HepG2 (cell line): ENCODE results near the gene DDX19B. TPM values are rescaled to one million over a fixed set of nuclear protein-coding genes. Genes with fewer than 3 reads are reported as not detected.

Experiments
- MED1 ChIP-seq: sonication (generic); formaldehyde crosslinking; IDR thresholded peaks from 2 replicates; pipeline ENCODE4 v1.4.0; 2020; ENCODE audit warnings: missing genetic modification reagents
- PHF5A ChIP-seq: IDR thresholded peaks from one replicate; pipeline ENCODE4 v1.6.1; 2018; ENCODE audit warnings: low read depth, missing genetic modification reagents; ENCODE audit not compliant: unreplicated experiment
- ZBTB25 ChIP-seq: IDR thresholded peaks from 2 replicates; pipeline ENCODE4 v1.6.1; 2018; ENCODE audit warnings: missing genetic modification reagents
- ZC3H4 ChIP-seq: sonication (generic); formaldehyde crosslinking; IDR thresholded peaks from 2 replicates; pipeline ENCODE4 v1.4.0; 2020; ENCODE audit warnings: missing genetic modification reagents, borderline replicate concordance
- ZNF784 ChIP-seq: sonication (generic); formaldehyde crosslinking; IDR thresholded peaks from 2 replicates; pipeline ENCODE4 v1.5.1; 2020; ENCODE audit warnings: missing genetic modification reagents, mild to moderate bottlenecking, borderline replicate concordance
- polyA plus RNA-seq, 8 experiments: library from polyadenylated mRNA; depleted of rRNA in 3 of 8; stranded (reverse) in 7 of 8; unstranded in 1 of 8; fragments of >200 nt; fragmentation: Illumina TruSeq in 4 of 8; extraction: Trizol in 4 of 8; gene quantifications; 2 replicates each; pipeline versions ENCODE4 v1.2.1 to v1.2.3, GENCODE V29; 2011 to 2016; ENCODE audit warnings: low read depth in 4 of 8, missing spikeins in 1 of 8, mixed read lengths in 1 of 8; ENCODE audit not compliant: insufficient read depth in 1 of 8
- total RNA-seq, 5 experiments: library from RNA; depleted of rRNA; stranded (reverse); fragments of >200 nt; fragmentation: Illumina TruSeq; extraction: Trizol; gene quantifications; 2 replicates each; pipeline ENCODE4 v1.2.3, GENCODE V29; 2016; ENCODE audit warnings: low read depth in 1 of 5
- TF ChIP-seq, protein P1 (sequence below): sonication (generic); formaldehyde crosslinking; IDR thresholded peaks from 2 replicates; pipeline ENCODE4 v1.9.0; 2021; ENCODE audit warnings: mild to moderate bottlenecking, missing genetic modification reagents
- TF ChIP-seq, protein P2 (sequence below): sonication (generic); formaldehyde crosslinking; IDR thresholded peaks from 2 replicates; pipeline ENCODE4 v1.5.0; 2020; ENCODE audit warnings: mild to moderate bottlenecking, missing genetic modification reagents
- TF ChIP-seq, protein P3 (sequence below): IDR thresholded peaks from 2 replicates; pipeline ENCODE4 v1.6.1; 2016; ENCODE audit warnings: low read depth, missing genetic modification reagents, missing compliant biosample characterization
- TF ChIP-seq, protein P4 (sequence below): sonication (generic); formaldehyde crosslinking; IDR thresholded peaks from 2 replicates; pipeline ENCODE4 v1.5.0; 2020; ENCODE audit warnings: missing genetic modification reagents, mild to moderate bottlenecking, borderline replicate concordance

The DDX19B gene
- total and polyA plus RNA-seq, 2 of the 13 experiments (the other 11 are each of a cell fraction or from before 2014, with no cell fraction given), result 36.2 to 40.0 TPM

DNA sequence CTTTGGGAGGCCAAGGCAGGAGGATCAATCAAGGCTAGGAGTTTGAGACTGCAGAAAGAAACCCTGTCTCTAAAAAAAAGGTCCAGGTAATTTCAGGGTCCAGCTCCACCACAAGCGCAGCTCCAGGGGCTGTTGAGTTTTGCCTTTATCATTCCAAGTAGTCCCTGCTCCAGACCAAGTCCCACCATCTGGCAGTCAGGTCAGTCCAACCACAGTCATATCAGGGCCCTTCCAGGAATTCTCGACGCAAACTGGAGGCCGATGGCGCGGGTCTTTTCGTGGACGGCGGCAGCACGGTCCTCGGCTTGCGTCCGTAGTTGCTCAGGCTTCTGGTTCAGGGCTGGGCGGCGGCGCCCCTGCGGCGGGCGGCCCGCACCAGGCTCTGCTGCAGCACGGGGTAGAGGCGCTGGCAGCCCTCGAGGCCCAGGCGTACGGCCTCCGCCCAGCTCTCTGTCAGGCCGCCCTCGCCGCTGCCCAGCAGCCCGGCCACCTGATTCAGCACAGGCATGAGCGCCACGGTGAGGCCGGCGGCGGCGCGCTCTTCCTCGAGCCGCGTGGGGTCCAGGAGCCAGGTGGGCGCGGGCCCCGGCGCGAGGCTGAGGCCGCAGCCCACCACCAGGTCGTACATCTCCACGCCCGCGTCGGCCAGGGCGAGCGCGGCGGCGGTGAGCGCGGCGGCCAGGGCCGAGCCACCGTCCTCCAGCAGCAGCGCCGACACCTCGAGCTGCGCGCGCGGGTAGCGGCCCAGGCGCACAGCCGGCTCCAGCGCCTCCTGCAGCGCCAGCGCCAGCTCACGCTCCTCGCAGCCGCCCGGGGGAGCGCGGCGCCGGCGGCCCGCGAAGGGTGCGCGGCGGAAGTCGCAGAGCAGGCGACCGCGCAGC lies 48.0 kb upstream of the DDX19B start (continued):
- TF ChIP-seq, protein P1, sequence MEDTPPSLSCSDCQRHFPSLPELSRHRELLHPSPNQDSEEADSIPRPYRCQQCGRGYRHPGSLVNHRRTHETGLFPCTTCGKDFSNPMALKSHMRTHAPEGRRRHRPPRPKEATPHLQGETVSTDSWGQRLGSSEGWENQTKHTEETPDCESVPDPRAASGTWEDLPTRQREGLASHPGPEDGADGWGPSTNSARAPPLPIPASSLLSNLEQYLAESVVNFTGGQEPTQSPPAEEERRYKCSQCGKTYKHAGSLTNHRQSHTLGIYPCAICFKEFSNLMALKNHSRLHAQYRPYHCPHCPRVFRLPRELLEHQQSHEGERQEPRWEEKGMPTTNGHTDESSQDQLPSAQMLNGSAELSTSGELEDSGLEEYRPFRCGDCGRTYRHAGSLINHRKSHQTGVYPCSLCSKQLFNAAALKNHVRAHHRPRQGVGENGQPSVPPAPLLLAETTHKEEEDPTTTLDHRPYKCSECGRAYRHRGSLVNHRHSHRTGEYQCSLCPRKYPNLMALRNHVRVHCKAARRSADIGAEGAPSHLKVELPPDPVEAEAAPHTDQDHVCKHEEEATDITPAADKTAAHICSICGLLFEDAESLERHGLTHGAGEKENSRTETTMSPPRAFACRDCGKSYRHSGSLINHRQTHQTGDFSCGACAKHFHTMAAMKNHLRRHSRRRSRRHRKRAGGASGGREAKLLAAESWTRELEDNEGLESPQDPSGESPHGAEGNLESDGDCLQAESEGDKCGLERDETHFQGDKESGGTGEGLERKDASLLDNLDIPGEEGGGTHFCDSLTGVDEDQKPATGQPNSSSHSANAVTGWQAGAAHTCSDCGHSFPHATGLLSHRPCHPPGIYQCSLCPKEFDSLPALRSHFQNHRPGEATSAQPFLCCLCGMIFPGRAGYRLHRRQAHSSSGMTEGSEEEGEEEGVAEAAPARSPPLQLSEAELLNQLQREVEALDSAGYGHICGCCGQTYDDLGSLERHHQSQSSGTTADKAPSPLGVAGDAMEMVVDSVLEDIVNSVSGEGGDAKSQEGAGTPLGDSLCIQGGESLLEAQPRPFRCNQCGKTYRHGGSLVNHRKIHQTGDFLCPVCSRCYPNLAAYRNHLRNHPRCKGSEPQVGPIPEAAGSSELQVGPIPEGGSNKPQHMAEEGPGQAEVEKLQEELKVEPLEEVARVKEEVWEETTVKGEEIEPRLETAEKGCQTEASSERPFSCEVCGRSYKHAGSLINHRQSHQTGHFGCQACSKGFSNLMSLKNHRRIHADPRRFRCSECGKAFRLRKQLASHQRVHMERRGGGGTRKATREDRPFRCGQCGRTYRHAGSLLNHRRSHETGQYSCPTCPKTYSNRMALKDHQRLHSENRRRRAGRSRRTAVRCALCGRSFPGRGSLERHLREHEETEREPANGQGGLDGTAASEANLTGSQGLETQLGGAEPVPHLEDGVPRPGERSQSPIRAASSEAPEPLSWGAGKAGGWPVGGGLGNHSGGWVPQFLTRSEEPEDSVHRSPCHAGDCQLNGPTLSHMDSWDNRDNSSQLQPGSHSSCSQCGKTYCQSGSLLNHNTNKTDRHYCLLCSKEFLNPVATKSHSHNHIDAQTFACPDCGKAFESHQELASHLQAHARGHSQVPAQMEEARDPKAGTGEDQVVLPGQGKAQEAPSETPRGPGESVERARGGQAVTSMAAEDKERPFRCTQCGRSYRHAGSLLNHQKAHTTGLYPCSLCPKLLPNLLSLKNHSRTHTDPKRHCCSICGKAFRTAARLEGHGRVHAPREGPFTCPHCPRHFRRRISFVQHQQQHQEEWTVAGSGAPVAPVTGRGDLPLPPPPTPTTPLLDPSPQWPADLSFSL, result no peak
- peak; percentile 61 for TF ChIP-seq MED1 (CRISPR knock-in tag)
- TF ChIP-seq ZC3H4 (CRISPR knock-in tag), result no peak
- TF ChIP-seq, protein P2, sequence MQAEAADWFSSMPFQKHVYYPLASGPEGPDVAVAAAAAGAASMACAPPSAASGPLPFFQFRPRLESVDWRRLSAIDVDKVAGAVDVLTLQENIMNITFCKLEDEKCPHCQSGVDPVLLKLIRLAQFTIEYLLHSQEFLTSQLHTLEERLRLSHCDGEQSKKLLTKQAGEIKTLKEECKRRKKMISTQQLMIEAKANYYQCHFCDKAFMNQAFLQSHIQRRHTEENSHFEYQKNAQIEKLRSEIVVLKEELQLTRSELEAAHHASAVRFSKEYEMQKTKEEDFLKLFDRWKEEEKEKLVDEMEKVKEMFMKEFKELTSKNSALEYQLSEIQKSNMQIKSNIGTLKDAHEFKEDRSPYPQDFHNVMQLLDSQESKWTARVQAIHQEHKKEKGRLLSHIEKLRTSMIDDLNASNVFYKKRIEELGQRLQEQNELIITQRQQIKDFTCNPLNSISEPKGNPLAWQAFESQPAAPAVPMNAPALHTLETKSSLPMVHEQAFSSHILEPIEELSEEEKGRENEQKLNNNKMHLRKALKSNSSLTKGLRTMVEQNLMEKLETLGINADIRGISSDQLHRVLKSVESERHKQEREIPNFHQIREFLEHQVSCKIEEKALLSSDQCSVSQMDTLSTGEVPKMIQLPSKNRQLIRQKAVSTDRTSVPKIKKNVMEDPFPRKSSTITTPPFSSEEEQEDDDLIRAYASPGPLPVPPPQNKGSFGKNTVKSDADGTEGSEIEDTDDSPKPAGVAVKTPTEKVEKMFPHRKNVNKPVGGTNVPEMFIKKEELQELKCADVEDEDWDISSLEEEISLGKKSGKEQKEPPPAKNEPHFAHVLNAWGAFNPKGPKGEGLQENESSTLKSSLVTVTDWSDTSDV (CRISPR knock-in tag), result peak; percentile 99
- TF ChIP-seq ZNF784 (CRISPR knock-in tag), result peak; percentile 66
- TF ChIP-seq ZBTB25 (CRISPR knock-in tag), result no peak
- TF ChIP-seq PHF5A, result no peak
- TF ChIP-seq, protein P3, sequence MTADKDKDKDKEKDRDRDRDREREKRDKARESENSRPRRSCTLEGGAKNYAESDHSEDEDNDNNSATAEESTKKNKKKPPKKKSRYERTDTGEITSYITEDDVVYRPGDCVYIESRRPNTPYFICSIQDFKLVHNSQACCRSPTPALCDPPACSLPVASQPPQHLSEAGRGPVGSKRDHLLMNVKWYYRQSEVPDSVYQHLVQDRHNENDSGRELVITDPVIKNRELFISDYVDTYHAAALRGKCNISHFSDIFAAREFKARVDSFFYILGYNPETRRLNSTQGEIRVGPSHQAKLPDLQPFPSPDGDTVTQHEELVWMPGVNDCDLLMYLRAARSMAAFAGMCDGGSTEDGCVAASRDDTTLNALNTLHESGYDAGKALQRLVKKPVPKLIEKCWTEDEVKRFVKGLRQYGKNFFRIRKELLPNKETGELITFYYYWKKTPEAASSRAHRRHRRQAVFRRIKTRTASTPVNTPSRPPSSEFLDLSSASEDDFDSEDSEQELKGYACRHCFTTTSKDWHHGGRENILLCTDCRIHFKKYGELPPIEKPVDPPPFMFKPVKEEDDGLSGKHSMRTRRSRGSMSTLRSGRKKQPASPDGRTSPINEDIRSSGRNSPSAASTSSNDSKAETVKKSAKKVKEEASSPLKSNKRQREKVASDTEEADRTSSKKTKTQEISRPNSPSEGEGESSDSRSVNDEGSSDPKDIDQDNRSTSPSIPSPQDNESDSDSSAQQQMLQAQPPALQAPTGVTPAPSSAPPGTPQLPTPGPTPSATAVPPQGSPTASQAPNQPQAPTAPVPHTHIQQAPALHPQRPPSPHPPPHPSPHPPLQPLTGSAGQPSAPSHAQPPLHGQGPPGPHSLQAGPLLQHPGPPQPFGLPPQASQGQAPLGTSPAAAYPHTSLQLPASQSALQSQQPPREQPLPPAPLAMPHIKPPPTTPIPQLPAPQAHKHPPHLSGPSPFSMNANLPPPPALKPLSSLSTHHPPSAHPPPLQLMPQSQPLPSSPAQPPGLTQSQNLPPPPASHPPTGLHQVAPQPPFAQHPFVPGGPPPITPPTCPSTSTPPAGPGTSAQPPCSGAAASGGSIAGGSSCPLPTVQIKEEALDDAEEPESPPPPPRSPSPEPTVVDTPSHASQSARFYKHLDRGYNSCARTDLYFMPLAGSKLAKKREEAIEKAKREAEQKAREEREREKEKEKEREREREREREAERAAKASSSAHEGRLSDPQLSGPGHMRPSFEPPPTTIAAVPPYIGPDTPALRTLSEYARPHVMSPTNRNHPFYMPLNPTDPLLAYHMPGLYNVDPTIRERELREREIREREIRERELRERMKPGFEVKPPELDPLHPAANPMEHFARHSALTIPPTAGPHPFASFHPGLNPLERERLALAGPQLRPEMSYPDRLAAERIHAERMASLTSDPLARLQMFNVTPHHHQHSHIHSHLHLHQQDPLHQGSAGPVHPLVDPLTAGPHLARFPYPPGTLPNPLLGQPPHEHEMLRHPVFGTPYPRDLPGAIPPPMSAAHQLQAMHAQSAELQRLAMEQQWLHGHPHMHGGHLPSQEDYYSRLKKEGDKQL (CRISPR knock-in tag), result no peak
- TF ChIP-seq, protein P4, sequence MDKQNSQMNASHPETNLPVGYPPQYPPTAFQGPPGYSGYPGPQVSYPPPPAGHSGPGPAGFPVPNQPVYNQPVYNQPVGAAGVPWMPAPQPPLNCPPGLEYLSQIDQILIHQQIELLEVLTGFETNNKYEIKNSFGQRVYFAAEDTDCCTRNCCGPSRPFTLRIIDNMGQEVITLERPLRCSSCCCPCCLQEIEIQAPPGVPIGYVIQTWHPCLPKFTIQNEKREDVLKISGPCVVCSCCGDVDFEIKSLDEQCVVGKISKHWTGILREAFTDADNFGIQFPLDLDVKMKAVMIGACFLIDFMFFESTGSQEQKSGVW (CRISPR knock-in tag), result no peak
